GM13976 (cell line): ENCODE data around the gene TRPM8.

Experiments used
- DNase-seq: peaks from one replicate; pipeline ENCODE4 v3.0.0; 2012; ENCODE audit warnings: low spot score
- CTCF ChIP-seq: IDR thresholded peaks from 2 replicates; pipeline ENCODE4 v1.5.1; 2012; ENCODE audit warnings: borderline replicate concordance, mild to moderate bottlenecking; ENCODE audit not compliant: insufficient read depth; ENCODE audit errors: extremely low read depth, missing control alignments, control extremely low read depth
- in situ Hi-C: fragments of 300-500 bp; cut with MboI; formaldehyde crosslinking; loops from one replicate; pipeline ENCODE4 v1.12.0; 2022; ENCODE audit warnings: low sequenced_read_pairs, mixed read lengths, inconsistent platforms; ENCODE audit not compliant: unreplicated experiment

The TRPM8 gene

GRCh38 chr2:233989221-233989858 lies 72.2 kb downstream of the TRPM8 start:
- no peak for TF ChIP-seq CTCF
- in situ Hi-C loops = loop anchor here (25.0 kb wide), 1 partner anchor 523 kb away; no protein-coding TSS in a partner anchor
- no peak for DNase-seq

- DNase-seq = no peak
- in situ Hi-C loops = loop anchor here (25.0 kb wide), 1 partner anchor 522 kb away; no protein-coding TSS in a partner anchor
- TF ChIP-seq CTCF = no peak
These were observed 73.2 kb downstream of the TRPM8 start for GRCh38 chr2:233990261-233990798.

GRCh38 chr2:233991196-233991595 lies 74.0 kb downstream of the TRPM8 start:
- no peak for DNase-seq
- no peak for TF ChIP-seq CTCF
- in situ Hi-C loops = loop anchor here (25.0 kb wide), 1 partner anchor 521 kb away; no protein-coding TSS in a partner anchor

GRCh38 chr2:233992513-233993217 lies 75.5 kb downstream of the TRPM8 start:
- in situ Hi-C loops = loop anchor here (25.0 kb wide), 1 partner anchor 520 kb away; no protein-coding TSS in a partner anchor
- no peak for DNase-seq
- no peak for TF ChIP-seq CTCF

GRCh38 chr2:233993461-233993860 lies 76.3 kb downstream of the TRPM8 start:
- TF ChIP-seq CTCF = no peak
- in situ Hi-C loops = loop anchor here (25.0 kb wide), 1 partner anchor 519 kb away; no protein-coding TSS in a partner anchor
- DNase-seq = no peak

GRCh38 chr2:233994151-233994550 lies 77.0 kb downstream of the TRPM8 start:
- no peak for TF ChIP-seq CTCF
- in situ Hi-C loops = loop anchor here (25.0 kb wide), 1 partner anchor 518 kb away; no protein-coding TSS in a partner anchor
- DNase-seq = no peak
